ENCODE data around the gene CD79B.

GRCh38 chr17:63950940-63951907 lies 19.1 kb upstream of the CD79B start:
- TF ChIP-seq TAF1 (IDR thresholded peaks at IDR 0.05; ENCODE audit: borderline replicate concordance, low read depth, low read length) (no peak), CTCF (IDR thresholded peaks at IDR 0.05) (peak; percentile 48), EP300 (IDR thresholded peaks at IDR 0.05; ENCODE audit: borderline replicate concordance in 1 of 2, low read depth in 1 of 2, low read length in 1 of 2) (no peak)
